ENCODE measurements around the gene ANKRD65.
"Not testable (repeated sequence)": the region's sequence is repeated elsewhere in the genome, so short reads cannot be mapped to it uniquely, and the experiment has no call there.

Gene ANKRD65

DNA sequence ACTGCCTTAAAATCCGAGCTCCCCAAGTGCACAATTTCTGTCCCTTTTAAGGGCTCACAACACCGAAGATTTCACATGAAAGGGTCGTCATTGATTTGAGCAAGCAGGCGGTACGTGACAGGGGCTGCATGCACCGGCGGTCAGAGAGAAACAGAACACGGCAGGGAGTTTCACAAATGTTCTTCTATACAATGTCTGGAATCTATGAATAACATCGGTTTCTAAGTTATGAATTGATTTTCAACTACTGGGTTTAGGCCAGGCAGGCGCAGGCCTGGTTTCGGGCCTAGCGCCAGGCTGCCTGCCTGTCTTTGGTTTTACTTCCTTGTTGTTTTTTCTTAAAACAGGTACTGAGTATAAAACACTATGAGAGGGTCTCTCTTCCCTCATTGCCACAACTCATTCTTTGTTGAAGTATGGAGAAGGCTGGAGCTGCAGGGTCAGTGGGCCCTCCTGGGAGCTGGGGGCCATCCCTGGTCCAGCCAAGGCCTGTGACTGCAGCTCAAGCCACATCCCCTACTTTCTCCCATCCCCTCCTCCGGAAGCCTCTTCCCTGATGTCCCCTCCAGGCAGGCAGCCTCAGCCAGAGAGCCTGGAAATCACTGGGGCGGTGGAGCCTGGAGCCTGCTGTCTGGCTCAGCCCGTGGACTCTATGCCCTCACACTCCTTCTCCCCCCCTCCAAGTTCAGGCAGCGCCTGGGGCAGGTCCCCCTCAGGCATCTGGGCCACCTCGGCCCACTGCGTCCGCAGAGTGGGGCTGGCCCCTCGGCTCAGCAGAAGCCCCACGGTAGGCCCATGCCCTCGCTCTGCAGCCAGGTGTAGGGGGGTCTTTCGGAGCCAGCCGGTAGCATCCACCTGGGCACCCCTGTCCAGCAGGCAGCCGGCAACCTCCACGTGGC is 2.4 kb downstream of the ANKRD65 start:
- in situ Hi-C loops (cut with MboI; ENCODE audit: low sequenced_read_pairs) = no loop called here

GRCh38 chr1:1417825-1418463 is 3.1 kb downstream of the ANKRD65 start:
- in situ Hi-C loops (cut with MboI; ENCODE audit: low sequenced_read_pairs) = not testable (repeated sequence)

DNA sequence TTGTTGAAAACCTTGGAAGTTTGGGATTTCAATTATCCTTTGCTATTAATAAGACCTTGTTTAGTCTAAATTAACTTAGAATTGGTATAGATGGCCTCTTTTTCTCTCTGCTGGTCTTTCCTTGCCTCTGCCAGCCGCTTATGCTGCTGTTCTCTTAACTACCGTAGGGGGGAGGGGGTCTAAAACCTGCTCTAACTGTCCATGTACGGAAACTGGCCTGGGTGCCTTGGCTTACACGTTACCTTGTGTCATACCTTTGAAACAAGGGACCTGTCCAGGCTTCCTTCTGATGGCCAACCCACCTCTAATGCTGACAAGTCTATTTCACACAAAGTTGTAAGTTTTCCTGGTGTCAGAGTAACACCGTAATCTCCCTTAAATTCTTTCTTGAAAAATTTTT is 3.7 kb downstream of the ANKRD65 start:
- in situ Hi-C loops (cut with MboI; ENCODE audit: low sequenced_read_pairs) = not testable (repeated sequence)

- in situ Hi-C loops (cut with MboI; ENCODE audit: low sequenced_read_pairs) = no loop called here
Measured at GRCh38 chr1:1415751-1416150, 5.3 kb downstream of the ANKRD65 start.

GRCh38 chr1:1412311-1412902 is 8.7 kb downstream of the ANKRD65 start:
- in situ Hi-C loops (cut with MboI; ENCODE audit: low sequenced_read_pairs) = not testable (repeated sequence)

DNA sequence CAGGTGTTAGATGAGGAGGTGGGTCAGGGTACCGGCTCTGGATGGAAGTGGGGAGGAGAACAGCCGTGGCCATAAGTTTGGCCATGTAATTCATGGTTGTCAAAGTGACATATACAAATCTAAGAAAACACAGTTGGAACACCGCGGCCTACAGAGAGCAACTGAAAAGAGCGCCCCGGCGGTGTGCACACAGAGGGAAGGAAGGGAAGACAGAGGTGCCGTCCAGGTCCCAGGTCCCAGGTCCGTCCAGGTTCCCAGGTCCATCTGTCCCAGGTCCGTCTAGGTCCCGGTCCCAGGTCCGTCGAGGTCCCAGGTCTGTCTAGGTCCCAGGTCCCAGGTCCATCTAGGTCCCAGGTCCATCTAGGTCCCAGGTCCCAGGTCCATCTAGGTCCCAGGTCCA is 9.4 kb downstream of the ANKRD65 start:
- in situ Hi-C loops (cut with MboI; ENCODE audit: low sequenced_read_pairs) = no loop called here

- in situ Hi-C loops (cut with MboI; ENCODE audit: low sequenced_read_pairs) = not testable (repeated sequence)
Measured at GRCh38 chr1:1410238-1410637, 10.8 kb downstream of the ANKRD65 start.

GRCh38 chr1:1407636-1408318 is 13.3 kb downstream of the ANKRD65 start:
- in situ Hi-C loops (cut with MboI; ENCODE audit: low sequenced_read_pairs) = no loop called here

DNA sequence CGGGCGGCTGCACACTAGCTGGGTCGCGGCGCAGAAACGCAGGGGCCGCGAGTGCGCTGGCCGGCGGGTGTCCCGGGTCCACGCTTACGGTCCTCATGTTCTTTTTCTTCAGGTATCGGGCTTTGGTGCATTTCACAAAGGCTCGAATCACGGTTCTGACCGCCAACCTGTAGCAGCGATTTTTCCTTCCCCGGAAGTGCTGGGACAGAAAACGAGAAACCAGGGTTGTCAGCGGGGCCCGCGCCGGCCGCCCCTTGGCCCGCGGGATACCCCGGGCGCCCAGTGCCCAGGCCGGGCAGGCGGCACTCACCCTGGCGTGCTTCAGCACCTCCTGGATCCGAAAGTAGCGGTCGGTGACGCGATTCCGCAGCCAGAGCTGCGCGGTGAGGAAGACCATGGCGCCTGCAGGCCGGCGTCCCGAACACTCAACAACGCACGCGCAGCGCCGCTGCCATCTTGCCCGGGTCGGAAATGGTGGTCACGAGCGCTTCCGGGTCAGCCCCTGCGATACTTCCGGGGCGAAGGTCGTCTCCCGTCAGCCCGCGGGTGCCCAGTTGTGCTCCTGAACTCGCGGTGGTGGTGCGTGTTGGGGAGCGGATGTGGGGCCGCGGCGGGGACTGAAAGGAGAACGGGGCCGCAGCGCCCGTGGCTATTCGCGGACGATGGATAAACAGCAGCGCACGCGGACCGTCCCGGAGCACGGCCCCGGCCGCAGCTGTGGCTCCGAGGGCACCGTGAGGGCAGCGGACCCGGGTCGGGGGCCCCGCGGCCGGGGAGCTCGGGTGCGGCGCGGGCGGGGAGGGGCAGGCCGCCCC is 14.0 kb downstream of the ANKRD65 start, which contains the start of gene MRPL20:
Gene MRPL20, minus strand, starts transcription at position 473 of the 815 bp plus-strand sequence. Its CDS starts 76 bp downstream, at position 397.
- in situ Hi-C loops (cut with MboI; ENCODE audit: low sequenced_read_pairs) = no loop called here

DNA sequence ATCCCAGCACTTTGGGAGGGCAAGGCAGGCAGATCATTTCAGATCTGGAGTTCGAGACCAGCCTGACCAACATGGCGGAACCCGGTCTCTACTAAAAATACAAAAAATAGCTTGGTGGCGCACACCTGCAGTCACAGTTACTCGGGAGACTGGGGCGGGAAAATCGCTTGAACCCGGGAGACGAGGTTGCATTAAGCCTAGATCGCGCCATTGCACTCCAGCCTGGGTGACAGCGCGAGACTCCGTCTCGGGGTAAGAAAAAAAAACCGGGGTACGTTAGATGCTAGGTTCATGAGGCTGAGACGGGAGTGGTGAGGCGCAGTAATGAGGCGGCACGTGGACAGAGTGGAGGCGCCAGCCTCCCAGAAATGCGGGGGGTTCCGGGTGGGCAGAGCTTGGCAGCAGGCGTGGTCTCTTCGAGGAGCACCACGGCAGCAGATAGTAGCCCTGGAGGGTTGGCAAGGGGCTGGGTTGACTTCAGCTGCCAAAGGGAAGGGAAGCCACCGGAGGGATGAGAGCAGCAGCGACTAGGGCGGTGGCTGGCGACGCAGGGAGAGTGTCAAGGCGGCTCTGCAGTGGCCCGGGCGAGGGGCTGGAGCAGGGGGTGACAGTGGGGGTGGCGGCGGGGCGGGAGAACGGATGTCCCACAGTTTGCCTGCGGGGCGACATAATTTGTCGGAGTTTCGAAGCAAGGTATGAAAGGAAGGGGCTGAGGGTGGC is 14.8 kb downstream of the ANKRD65 start:
- in situ Hi-C loops (cut with MboI; ENCODE audit: low sequenced_read_pairs) = no loop called here

- in situ Hi-C loops (cut with MboI; ENCODE audit: low sequenced_read_pairs) = no loop called here
Measured at GRCh38 chr1:1403653-1404052, 17.4 kb downstream of the ANKRD65 start.

DNA sequence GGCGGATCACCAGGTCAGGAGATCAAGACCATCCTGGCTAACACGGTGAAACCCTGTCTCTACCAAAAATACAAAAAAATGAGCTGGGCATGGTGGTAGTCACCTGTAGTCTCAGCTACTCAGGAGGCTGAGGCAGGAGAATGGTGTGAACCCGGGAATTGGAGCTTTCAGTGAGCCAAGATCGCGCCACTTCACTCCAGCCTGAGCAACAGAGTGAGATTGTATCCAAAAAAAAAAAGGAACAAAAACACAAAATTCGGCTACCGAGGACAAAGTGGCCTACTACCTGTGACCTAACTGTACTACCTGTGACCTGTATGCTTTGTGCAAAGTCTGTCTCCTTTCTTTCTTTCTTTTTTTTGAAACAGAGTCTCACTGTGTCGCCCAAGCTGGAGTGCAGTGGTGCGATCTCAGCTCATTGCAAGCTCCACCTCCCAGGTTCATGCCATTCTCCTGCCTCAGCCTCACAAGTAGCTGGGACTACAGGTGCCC is 18.1 kb downstream of the ANKRD65 start:
- in situ Hi-C loops (cut with MboI; ENCODE audit: low sequenced_read_pairs) = not testable (repeated sequence)

DNA sequence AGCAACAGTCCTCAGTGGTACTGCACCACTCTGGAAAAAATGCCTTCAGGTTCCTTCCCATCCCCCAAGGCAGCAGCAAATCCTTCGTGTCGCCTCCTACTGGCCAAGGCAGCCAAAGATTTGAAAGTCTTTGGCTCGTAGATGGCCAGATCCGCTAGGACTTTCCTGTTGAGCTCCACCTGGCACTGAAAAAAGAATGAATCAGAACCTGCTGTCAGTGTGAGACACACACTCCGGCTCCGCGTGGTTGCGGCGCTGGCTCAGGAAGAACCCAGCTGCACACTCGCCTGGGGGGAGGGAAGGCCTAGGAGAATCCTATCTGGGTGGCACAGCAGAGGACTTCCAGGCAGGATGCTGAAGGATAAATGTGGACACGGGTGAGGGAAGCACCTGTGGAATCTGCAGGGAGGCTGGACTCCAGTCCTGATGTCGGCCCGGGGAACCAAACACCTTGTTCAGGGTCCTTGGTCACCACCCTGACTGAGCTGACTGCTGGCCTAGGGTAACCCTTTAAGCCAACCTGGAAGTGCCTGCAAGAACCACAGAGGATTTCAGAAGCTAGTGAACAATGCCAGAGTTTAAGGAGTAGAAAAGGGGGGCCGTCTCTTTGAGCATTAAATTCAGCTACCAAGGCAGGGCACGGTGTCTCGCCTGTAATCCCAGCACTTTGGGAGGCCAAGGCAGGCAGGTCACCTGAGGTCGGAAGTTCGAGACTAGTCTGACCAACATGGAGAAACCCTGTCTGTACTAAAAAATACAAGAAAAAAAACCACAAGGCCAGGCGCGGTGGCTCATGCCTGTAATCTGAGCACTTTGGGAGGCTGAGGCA is 18.8 kb downstream of the ANKRD65 start:
- in situ Hi-C loops (cut with MboI; ENCODE audit: low sequenced_read_pairs) = no loop called here

- in situ Hi-C loops (cut with MboI; ENCODE audit: low sequenced_read_pairs) = no loop called here
Measured at GRCh38 chr1:1401457-1402010, 19.5 kb downstream of the ANKRD65 start.

- in situ Hi-C loops (cut with MboI; ENCODE audit: low sequenced_read_pairs) = no loop called here
Measured at GRCh38 chr1:1400576-1401456, 20.3 kb downstream of the ANKRD65 start.

DNA sequence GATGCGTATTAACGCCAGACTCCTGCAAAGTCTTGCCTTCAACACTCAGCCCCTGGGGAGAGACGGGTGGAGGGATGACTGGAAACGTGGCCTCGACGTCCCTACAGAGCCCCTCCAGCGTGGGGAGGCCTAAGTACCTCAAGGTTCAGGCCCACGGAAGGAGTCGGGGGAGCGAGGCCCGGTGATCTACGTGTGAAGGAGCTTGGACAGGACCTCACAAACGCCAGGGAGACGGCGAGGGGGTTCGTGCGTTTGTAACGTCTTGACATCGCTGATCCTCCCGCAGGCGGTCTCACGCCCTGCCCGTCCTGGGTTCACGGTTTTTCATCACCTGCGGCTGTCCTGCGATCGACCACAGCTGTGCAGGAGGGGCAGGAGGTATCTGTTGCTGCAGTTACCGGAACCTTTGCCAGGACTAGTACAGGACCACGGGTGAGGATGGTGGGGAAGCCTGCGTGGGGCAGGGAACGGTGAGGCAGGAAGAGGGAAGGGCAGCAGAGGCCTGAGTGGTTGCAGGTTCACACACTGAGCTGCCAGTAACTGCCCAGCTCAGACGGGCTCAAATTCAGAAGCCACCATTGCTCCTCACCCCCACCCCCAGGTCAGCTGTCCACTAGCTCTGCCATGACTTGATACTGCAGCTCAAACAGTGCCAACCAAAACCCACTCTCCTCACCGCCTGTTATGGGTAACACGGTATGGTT is 21.1 kb downstream of the ANKRD65 start:
- in situ Hi-C loops (cut with MboI; ENCODE audit: low sequenced_read_pairs) = no loop called here

Data from HL-60/S4 (cell line).